H1 (cell line): ENCODE data around the gene PCSK9. TPM values are rescaled to one million over a fixed set of nuclear protein-coding genes. Genes with fewer than 3 reads are reported as not detected.

ENCODE experiments used
- ASH2L ChIP-seq: fragments of 200-600, 300-600 bp; sonication (generic); IDR thresholded peaks from one replicate; pipeline ENCODE4 v1.7.1; 2017; ENCODE audit warnings: low read length
- GABPA ChIP-seq: IDR thresholded peaks from 2 replicates; pipeline ENCODE4 v1.6.1; 2011; ENCODE audit warnings: mild to moderate bottlenecking, low read length, moderate library complexity, borderline replicate concordance; ENCODE audit not compliant: insufficient read depth
- KDM1A ChIP-seq: fragments of 200-600, 300-600 bp; sonication (generic); IDR thresholded peaks from 2 replicates; pipeline ENCODE4 v1.7.1; 2016; ENCODE audit warnings: mild to moderate bottlenecking, low read length, borderline replicate concordance
- KDM4A ChIP-seq: IDR thresholded peaks from one replicate; pipeline ENCODE4 v1.7.1; 2012; ENCODE audit warnings: low read depth, mild to moderate bottlenecking, moderate library complexity, low read length, inconsistent platforms; ENCODE audit not compliant: severe bottlenecking
- SRF ChIP-seq: IDR thresholded peaks from 2 replicates; pipeline ENCODE4 v1.6.1; 2011; ENCODE audit warnings: mild to moderate bottlenecking, low read depth, low read length, moderate library complexity
- TAF1 ChIP-seq: IDR thresholded peaks from 2 replicates; pipeline ENCODE4 v1.6.1; 2011; ENCODE audit warnings: mild to moderate bottlenecking, low read depth, low read length
- polyA plus RNA-seq, 7 experiments: library from polyadenylated mRNA; depleted of rRNA in 3 of 7; stranded (reverse) in 5 of 7; unstranded in 2 of 7; fragments of >200 nt in 5 of 7; fragments of 200-250 nt in 2 of 7; gene quantifications; 1 replicate in 5 of 7; 2 replicates in 1 of 7; 4 replicates in 1 of 7; pipeline versions ENCODE4 v1.2.1 to v1.2.3, GENCODE V29; 2011 to 2013; ENCODE audit warnings: missing spikeins in 2 of 7, mixed read lengths in 2 of 7
- total RNA-seq: library from RNA; stranded (reverse); fragmentation: NEBNext Ultra II Directional; extraction: Animal tissue kit (Norgen Biotek cat#: 25700); gene quantifications from 2 replicates; pipeline ENCODE4 v1.2.1, GENCODE V29; 2021

Gene PCSK9
- total and polyA plus RNA-seq, 2 of the 8 experiments (the other 6 are each of a cell fraction or from before 2014, with no cell fraction given): 22.3 to 32.3 TPM

- no peak for TF ChIP-seq ASH2L
- no peak for TF ChIP-seq GABPA
- no peak for TF ChIP-seq KDM4A
- no peak for TF ChIP-seq SRF
- TF ChIP-seq KDM1A: no peak
- TF ChIP-seq TAF1: no peak
- TF ChIP-seq, all 59 proteins: peak for 0
These were observed 2.3 kb downstream of the PCSK9 start (continued) for GRCh38 chr1:55041613-55042012.
